CD14-positive monocyte (primary cell): ENCODE results near the gene DNAJB12. TPM values are rescaled to one million over a fixed set of nuclear protein-coding genes. Genes with fewer than 3 reads are reported as not detected.
"Not testable (repeated sequence)": the region's sequence is repeated elsewhere in the genome, so short reads cannot be mapped to it uniquely, and the experiment has no call there.

Source experiments
- DNase-seq, 3 donors: peaks; one replicate each; pipeline ENCODE4 v3.0.0-alpha.2; 2011 to 2022
- H2AFZ ChIP-seq: 2 replicates; pipeline ENCODE4 v1.6.0; 2012; ENCODE audit warnings: mild to moderate bottlenecking, low read depth, low read length, inconsistent platforms; ENCODE audit not compliant: insufficient read depth, poor library complexity, severe bottlenecking
- H3K27ac ChIP-seq, 2 donors: 1 replicate in 1 of 2; 2 replicates in 1 of 2; pipeline ENCODE4 v1.5.1; 2012 to 2013; ENCODE audit warnings: low read length in 2 of 2, control low read depth in 1 of 2, inconsistent platforms in 1 of 2, low read depth in 1 of 2, mild to moderate bottlenecking in 1 of 2
- H3K27me3 ChIP-seq, 2 donors: one replicate each; pipeline versions ENCODE4 v1.6.0 to v1.6.1; 2011 to 2013; ENCODE audit warnings: low read length in 2 of 2; ENCODE audit not compliant: control insufficient read depth in 2 of 2, insufficient read depth in 2 of 2
- H3K36me3 ChIP-seq, 2 donors: replicated peaks in 1 of 2; 1 replicate in 1 of 2; 2 replicates in 1 of 2; pipeline versions ENCODE4 v1.5.1 to v1.6.1; 2012 to 2013; ENCODE audit warnings: low read length in 2 of 2, control low read depth in 1 of 2, inconsistent platforms in 1 of 2, mild to moderate bottlenecking in 1 of 2; ENCODE audit not compliant: insufficient read depth in 2 of 2, control insufficient read depth in 1 of 2
- H3K4me1 ChIP-seq, 2 donors: 1 replicate in 1 of 2; 2 replicates in 1 of 2; pipeline versions ENCODE4 v1.5.1 to v1.6.1; 2012 to 2013; ENCODE audit warnings: low read length in 2 of 2, control low read depth in 1 of 2, inconsistent platforms in 1 of 2, mild to moderate bottlenecking in 1 of 2, moderate library complexity in 1 of 2; ENCODE audit not compliant: insufficient read depth in 2 of 2, control insufficient read depth in 1 of 2
- H3K4me2 ChIP-seq: replicated peaks from 2 replicates; pipeline ENCODE3; 2012; ENCODE audit warnings: low read length, moderate library complexity, mild to moderate bottlenecking; ENCODE audit not compliant: poor library complexity, severe bottlenecking; ENCODE audit errors: extremely low read depth
- H3K4me3 ChIP-seq, 3 experiments: fragments of 200-600 bp in 1 of 3; sonication (generic) in 1 of 3; replicated peaks in 1 of 3; 1 replicate in 2 of 3; 2 replicates in 1 of 3; pipeline ENCODE4 v1.5.1; 2011 to 2013; ENCODE audit warnings: low read length in 3 of 3, mild to moderate bottlenecking in 3 of 3, control low read depth in 2 of 3, low read depth in 2 of 3, inconsistent platforms in 1 of 3, moderate library complexity in 1 of 3
- H3K79me2 ChIP-seq: 2 replicates; pipeline ENCODE4 v1.6.0; 2012; ENCODE audit warnings: mild to moderate bottlenecking, control low read depth, inconsistent platforms, low read length, moderate library complexity; ENCODE audit not compliant: insufficient read depth
- H3K9ac ChIP-seq: 2 replicates; pipeline ENCODE4 v1.6.0; 2017; ENCODE audit warnings: low read length, mild to moderate bottlenecking; ENCODE audit not compliant: insufficient read depth, poor library complexity, severe bottlenecking
- H3K9me3 ChIP-seq, 2 donors: replicated peaks in 1 of 2; 1 replicate in 1 of 2; 2 replicates in 1 of 2; pipeline versions ENCODE4 v1.5.1 to v1.6.1; 2012 to 2013; ENCODE audit warnings: low read length in 2 of 2, control low read depth in 1 of 2; ENCODE audit not compliant: control insufficient read depth in 1 of 2, insufficient read depth in 1 of 2
- H4K20me1 ChIP-seq: 2 replicates; pipeline ENCODE4 v1.6.0; 2012; ENCODE audit warnings: mild to moderate bottlenecking, low read length, control low read depth, moderate library complexity; ENCODE audit not compliant: insufficient read depth
- H3K27ac Mint-ChIP-seq, 7 donors: one replicate each; pipeline ENCODE4 v1.8.0; 2020; ENCODE audit warnings: mild to moderate bottlenecking in 7 of 7, mixed read lengths in 7 of 7, moderate library complexity in 6 of 7, inconsistent platforms in 2 of 7
- H3K27me3 Mint-ChIP-seq, 3 donors: one replicate each; pipeline ENCODE4 v1.8.0; 2021 to 2022; ENCODE audit warnings: low read depth in 3 of 3, mild to moderate bottlenecking in 3 of 3, mixed read lengths in 3 of 3, moderate library complexity in 3 of 3, inconsistent platforms in 1 of 3
- H3K36me3 Mint-ChIP-seq, 2 donors: one replicate each; pipeline ENCODE4 v1.8.0; 2020; ENCODE audit warnings: mixed read lengths in 2 of 2, inconsistent platforms in 1 of 2, mild to moderate bottlenecking in 1 of 2
- H3K4me1 Mint-ChIP-seq: one replicate; pipeline ENCODE4 v1.8.0; 2020; ENCODE audit warnings: mild to moderate bottlenecking, mixed read lengths
- H3K4me3 Mint-ChIP-seq, 2 donors: one replicate each; pipeline ENCODE4 v1.8.0; 2020; ENCODE audit warnings: mild to moderate bottlenecking in 2 of 2, mixed read lengths in 2 of 2, moderate library complexity in 1 of 2
- H3K9me3 Mint-ChIP-seq, 7 donors: one replicate each; pipeline ENCODE4 v1.8.0; 2020 to 2022; ENCODE audit warnings: mixed read lengths in 7 of 7, mild to moderate bottlenecking in 6 of 7, moderate library complexity in 6 of 7, inconsistent platforms in 2 of 7
- CTCF ChIP-seq: fragments of 200-600 bp; IDR thresholded peaks from one replicate; pipeline ENCODE4 v1.8.0; 2022; ENCODE audit warnings: antibody characterized with exemption, mild to moderate bottlenecking
- WGBS: methylation state at CpG from one replicate; pipeline ENCODE4 v1.1.5; 2013; ENCODE audit warnings: missing lambda C conversion rate; ENCODE audit not compliant: insufficient coverage; 5-methylcytosine and 5-hydroxymethylcytosine counted together
- intact Hi-C, 2 donors: fragments of 100-400 bp; cut with micrococcal nuclease; formaldehyde crosslinking; loops; one replicate each; pipeline versions ENCODE4 v1.15.0 to v1.15.1; 2023
- polyA plus RNA-seq, 3 donors: library from polyadenylated mRNA; depleted of rRNA in 1 of 3; unstranded in 2 of 3; stranded (reverse) in 1 of 3; fragments of 300-500 nt in 2 of 3; fragments of >200 nt in 1 of 3; fragmentation: Illumina TruSeq in 2 of 3; gene quantifications; 1 replicate in 2 of 3; 2 replicates in 1 of 3; pipeline ENCODE4 v1.2.3, GENCODE V29; 2012 to 2021

Gene DNAJB12
- polyA plus RNA-seq, 3 donors = 26.5 to 42.5 (median 37.9) TPM

DNA sequence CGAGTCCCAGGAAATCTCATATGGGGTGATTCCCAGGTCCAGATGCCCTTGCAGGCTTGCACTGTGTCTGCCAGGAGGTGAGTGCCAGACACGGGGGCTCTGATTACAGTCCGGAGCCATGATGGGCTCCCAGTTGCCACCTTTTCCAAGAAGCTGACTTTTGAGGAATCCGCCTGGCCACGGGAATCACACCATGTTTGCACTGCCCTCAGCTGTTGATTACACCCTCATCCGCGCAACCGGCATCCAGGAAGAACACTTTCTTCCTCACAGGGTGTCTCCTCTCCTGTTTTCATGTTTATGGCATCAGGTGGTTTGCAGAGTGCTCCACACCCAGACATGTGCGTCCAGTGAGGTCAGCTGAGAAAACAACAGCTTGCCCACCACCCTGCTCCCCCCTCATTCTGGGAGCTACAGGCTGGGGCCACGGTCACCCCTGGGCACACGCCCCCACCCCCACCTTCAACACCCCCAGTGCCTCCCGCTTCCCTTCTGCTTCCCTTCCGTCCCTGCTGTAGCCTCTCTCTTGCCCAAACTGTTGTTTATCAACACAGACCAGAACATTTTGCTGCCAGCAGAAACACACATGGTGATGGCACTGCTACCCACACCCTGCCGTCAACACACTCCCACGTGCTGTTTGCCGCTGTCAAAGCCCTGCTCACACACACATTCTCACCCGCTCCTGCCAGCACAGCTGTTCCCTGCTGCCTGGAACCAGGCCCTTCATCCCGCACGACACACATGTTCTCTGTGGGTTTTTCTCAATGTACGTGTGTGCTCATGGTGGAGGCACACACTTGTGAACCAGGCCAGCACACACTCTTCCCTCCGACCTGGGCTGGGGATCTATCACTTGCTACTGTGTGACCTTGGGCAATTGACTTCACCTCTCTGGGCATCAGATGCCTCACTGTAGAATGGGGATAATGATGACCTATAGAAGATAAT, 45.2 kb downstream of the DNAJB12 start:
- peaks cover 2 to 4% of the 10 kb centered on the region in 2 donors for H3K36me3 Mint-ChIP-seq
- TF ChIP-seq CTCF = no peak
- no peak overlapping the region for H3K27ac ChIP-seq
- no peaks in the 10 kb centered on the region for H4K20me1 ChIP-seq
- H3K27ac Mint-ChIP-seq = peak overlapping the region; percentile 9 to 88 (median 76)
- WGBS = 46% methylated on average over 16 of the region's 21 CpGs
- H3K9me3 ChIP-seq = no peaks in the 10 kb centered on the region
- DNase-seq = peak in 1 of 3 donors; percentile 31
- peaks cover 36% of the 10 kb centered on the region for H3K4me1 Mint-ChIP-seq
- H3K4me3 Mint-ChIP-seq = peak overlapping the region; percentile 5 to 69
- intact Hi-C loops = no loop called here
- H3K4me1 ChIP-seq = peaks cover 31 to 35% of the 10 kb centered on the region in 2 donors
- no peak overlapping the region for H3K4me2 ChIP-seq
- H3K9ac ChIP-seq = no peak overlapping the region
- no peak overlapping the region for H3K4me3 ChIP-seq
- H3K27me3 Mint-ChIP-seq = peaks cover 2 to 12% (median 4%) of the 10 kb centered on the region in 3 donors
- H3K27me3 ChIP-seq = no peaks in the 10 kb centered on the region
- no peaks in the 10 kb centered on the region for H3K36me3 ChIP-seq
- peaks cover 0 to 2% (median 0%) of the 10 kb centered on the region in 7 donors for H3K9me3 Mint-ChIP-seq
- peak overlapping the region; percentile 7 for H2AFZ ChIP-seq
- no peaks in the 10 kb centered on the region for H3K79me2 ChIP-seq

DNA sequence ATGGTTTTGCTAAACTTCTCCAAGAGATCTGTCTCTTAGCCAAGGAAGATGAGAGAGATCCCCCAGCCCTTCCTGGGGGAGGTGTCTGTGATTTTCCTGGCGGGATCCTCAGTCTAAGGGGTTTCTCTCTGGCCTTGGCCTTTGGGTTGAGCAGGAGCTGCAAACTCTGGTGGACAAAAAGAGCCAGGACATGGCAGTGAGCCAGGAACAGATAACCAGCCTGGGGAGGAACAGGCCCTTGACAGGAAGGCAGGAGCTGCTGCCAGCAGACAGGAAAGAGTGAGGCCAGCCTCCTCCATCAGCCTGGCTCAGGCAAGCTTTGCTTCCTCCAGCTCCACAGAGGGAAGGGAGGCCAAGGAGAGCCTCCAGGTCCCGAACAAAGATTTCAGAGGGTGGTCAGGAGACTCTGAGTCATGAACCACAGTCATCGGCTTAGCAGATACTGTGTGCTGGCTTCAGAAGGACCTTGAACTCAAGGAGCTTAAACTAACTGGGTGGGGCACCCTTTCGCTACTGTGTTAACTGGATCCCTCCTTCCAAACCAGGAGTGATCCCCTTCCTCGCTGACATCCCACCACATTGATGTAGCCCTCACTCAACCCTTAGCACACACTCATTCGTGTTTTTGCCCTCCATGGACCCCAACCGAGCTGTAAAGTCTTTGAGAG, 46.3 kb downstream of the DNAJB12 start:
- peak overlapping the region in 1 of 2 donors; percentile 13 for H3K4me3 Mint-ChIP-seq
- H3K27ac Mint-ChIP-seq = peak overlapping the region; percentile 9 to 87 (median 75)
- no peaks in the 10 kb centered on the region for H4K20me1 ChIP-seq
- H3K27me3 ChIP-seq = no peaks in the 10 kb centered on the region
- no peak overlapping the region for H3K4me2 ChIP-seq
- 54% methylated on average over 7 of the region's 7 CpGs for WGBS
- H2AFZ ChIP-seq = peak overlapping the region; percentile 13
- peaks cover 31 to 35% of the 10 kb centered on the region in 2 donors for H3K4me1 ChIP-seq
- DNase-seq = peak; percentile 85 to 95 (median 93)
- no peaks in the 10 kb centered on the region for H3K36me3 ChIP-seq
- H3K9me3 ChIP-seq = no peaks in the 10 kb centered on the region
- TF ChIP-seq CTCF = no peak
- H3K36me3 Mint-ChIP-seq = peaks cover 2 to 4% of the 10 kb centered on the region in 2 donors
- H3K27ac ChIP-seq = peak overlapping the region in 1 of 2 donors; percentile 19
- intact Hi-C loops = no loop called here
- no peak overlapping the region for H3K4me3 ChIP-seq
- peaks cover 2 to 12% (median 2%) of the 10 kb centered on the region in 3 donors for H3K27me3 Mint-ChIP-seq
- peaks cover 0 to 2% (median 0%) of the 10 kb centered on the region in 7 donors for H3K9me3 Mint-ChIP-seq
- H3K9ac ChIP-seq = peak overlapping the region; percentile 5
- no peaks in the 10 kb centered on the region for H3K79me2 ChIP-seq
- peaks cover 32% of the 10 kb centered on the region for H3K4me1 Mint-ChIP-seq

- H3K27ac ChIP-seq, H3K27me3 ChIP-seq, H3K79me2 ChIP-seq, H3K36me3 ChIP-seq, H3K9ac ChIP-seq, H3K4me3 Mint-ChIP-seq, H3K9me3 Mint-ChIP-seq, H4K20me1 ChIP-seq, DNase-seq, H3K4me2 ChIP-seq, intact Hi-C loops, H3K4me3 ChIP-seq, H3K36me3 Mint-ChIP-seq, H3K9me3 ChIP-seq: not testable (repeated sequence)
- Mint-ChIP-seq H3K27ac (peak overlapping the region in 1 of 7 donors; percentile 32), H3K4me1 (peaks cover 32% of the 10 kb centered on the region), H3K27me3 (peaks cover 2 to 12% (median 2%) of the 10 kb centered on the region in 3 donors)
- Histone ChIP-seq H3K4me1 (peaks cover 31 to 35% of the 10 kb centered on the region in 2 donors), H2AFZ (peak overlapping the region; percentile 13)
- 100% methylated on average over 2 of the region's 7 CpGs for WGBS
Measured at GRCh38 chr10:72307711-72308110, 47.0 kb downstream of the DNAJB12 start.
